ENCODE measurements around the gene TTYH2. TPM values are rescaled to one million over a fixed set of nuclear protein-coding genes. Genes with fewer than 3 reads are reported as not detected.
"Not testable (repeated sequence)": the region's sequence is repeated elsewhere in the genome, so short reads cannot be mapped to it uniquely, and the experiment has no call there.

TTYH2 gene
- total RNA-seq, 2 donors from 2014 or later, result 1.4 to 3.0 TPM

DNA sequence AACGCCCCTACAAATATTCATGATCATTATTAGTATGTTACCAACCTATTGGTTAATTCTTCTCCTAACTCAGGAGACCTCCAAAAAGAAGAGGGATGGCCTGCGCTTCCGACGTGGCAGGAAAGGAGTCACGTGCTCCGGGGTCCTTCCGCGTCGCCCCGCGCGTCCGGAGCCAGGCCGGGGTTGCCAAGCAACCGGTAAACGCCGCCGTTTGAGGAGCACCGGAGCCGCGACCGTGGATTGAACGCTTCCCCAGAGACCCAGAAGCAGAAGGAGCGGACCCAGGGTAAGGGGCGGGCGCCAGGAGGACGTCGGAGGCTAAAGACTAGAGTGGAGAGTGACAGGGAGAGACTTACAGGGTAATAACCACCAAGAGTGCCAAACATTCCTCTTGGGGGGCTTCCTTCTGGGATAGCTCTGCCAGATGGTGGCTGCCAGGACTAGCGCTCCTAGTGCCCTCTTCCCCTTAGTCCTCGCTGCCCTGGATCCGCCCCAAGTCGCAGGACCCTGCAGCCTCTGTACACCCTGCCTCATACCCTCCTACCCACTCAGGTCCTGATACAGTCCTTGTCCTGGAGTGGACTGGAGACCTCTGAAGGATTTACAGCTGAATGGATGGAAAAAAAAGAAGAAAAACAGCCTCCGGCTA lies 60.8 kb downstream of the TTYH2 start, which contains the start of gene DNAI2:
TSS of gene DNAI2 (plus strand) at position 175 of the 649 bp plus-strand sequence. CDS start 7,584 bp downstream, outside the sequence.
- intact Hi-C loops (cut with DNase I, micrococcal nuclease), result no loop called here
- peak in 1 of 2 donors; percentile 45 for DNase-seq
- ATAC-seq, result no peak

DNA sequence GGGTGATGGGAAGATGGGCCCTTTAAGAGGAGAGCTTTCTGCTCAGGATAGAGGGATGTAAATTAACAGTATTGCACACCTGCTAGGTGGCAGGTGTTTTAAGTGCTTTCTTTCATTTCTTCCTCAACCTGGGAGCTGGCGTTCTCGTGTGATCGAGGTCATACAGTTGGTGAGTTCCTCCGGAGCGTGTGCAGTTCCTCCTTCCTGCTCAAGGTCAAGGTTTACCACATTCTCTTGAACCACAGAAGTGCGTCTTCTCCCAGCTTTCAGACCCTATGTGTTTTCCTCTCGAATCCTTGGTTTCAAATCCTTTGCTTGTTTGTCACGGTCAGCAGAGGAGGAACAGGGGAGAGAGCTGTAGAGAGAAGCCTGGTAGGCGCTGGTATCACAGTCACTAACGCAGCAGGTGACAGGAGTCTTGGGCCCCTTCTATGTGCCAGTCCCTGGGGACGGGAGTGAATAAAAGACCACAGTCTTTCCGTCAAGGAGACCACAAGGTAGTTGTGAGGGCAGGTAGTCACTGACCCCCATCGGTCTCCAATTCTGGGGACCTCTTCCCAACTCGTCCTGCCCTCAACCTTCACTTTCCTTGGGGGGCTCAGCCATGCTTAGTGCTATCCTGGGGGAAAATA lies 61.5 kb downstream of the TTYH2 start:
- intact Hi-C loops (cut with DNase I, micrococcal nuclease), result no loop called here
- ATAC-seq (peak; percentile 51), DNase-seq (no peak)

DNA sequence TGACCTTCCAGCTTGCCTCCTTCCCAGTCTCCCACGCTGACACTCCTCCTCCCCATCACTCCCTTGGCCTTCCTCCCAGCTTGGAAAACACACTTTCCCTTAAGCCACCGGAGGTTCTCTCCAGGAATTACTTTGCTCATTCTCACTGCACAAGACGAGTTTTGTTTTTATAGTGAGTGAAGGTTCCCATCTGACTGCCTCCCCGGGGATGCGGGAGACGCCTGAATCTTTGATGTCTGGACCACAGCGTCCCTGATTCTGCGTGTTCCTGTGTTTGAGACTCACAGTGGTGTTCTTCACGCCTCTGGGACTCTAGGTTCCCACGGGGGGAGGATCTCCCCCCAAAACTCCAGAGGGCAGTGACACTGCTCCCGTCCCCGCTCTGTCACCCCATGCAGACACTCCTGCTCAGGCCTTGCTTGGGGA lies 62.7 kb downstream of the TTYH2 start:
- intact Hi-C loops (cut with DNase I, micrococcal nuclease), result no loop called here
- no peak for ATAC-seq
- no peak for DNase-seq

DNA sequence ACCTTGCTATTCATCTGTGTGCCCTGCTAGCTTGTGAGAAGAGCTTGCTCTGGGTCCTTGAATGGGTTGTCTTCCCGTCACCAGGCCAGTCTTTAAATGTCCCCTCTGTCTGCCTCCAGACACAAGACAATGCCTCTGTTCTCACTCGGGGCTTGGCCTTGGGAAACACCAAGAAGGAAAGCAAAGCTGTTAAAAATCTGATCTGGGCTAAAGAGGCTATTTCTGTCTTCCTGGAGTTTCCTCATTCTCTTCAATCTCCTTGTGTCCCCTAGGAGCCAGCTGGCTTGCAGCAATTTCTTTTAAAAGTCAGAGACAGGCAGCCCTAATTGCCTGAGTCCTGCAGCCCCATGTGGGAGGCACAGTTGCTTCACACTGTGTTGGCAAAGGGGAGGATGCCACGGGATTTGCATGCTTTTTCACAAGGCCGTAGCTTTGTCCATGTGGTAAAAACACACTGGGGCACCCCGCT lies 63.2 kb downstream of the TTYH2 start:
- DNase-seq (no peak), ATAC-seq (no peak)
- intact Hi-C loops (cut with DNase I, micrococcal nuclease), result no loop called here

DNA sequence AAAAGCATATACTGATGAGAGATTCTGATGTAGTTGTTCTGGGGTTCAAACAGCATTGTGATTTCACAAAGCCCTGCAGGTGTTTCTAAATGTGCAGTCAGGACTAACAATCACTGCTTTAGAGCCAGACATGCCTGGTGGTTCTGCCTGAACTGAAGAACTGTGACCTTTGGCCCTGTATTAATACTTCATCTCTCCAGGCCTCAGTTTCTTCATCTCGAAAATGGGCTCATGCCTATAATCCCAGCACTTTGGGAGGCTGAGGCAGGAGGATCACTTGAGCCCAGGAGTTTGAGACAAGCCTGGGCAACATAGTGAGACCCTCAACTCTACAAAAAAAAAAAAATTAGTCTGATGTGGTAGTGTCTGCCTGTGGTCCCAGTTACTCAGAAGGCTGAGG lies 64.6 kb downstream of the TTYH2 start:
- intact Hi-C loops (cut with DNase I, micrococcal nuclease), result no loop called here
- ATAC-seq, result no peak

DNA sequence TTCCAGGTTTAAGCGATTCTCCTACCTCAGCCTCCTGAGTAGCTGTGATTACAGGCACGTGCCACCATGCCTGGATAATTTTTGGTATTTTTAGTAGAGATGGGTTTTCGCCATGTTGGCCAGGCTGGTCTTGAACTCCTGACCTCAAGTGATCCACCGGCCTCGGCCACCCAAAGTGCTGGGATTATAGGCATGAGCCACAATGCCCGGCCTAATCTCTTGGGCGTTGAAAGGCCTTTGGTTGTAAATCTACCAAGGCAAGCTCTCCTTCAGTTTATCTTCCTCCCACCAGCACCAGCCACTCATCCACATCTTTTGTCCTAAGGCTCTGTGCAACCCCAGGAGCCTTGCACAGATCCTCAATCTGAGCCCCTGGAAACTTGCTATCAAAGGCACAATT lies 66.2 kb downstream of the TTYH2 start:
- DNase-seq; intact Hi-C loops (cut with DNase I, micrococcal nuclease); ATAC-seq: not testable (repeated sequence)

More for the DNA sequence above, 64.6 kb downstream of the TTYH2 start:
- no peak for DNase-seq

DNA sequence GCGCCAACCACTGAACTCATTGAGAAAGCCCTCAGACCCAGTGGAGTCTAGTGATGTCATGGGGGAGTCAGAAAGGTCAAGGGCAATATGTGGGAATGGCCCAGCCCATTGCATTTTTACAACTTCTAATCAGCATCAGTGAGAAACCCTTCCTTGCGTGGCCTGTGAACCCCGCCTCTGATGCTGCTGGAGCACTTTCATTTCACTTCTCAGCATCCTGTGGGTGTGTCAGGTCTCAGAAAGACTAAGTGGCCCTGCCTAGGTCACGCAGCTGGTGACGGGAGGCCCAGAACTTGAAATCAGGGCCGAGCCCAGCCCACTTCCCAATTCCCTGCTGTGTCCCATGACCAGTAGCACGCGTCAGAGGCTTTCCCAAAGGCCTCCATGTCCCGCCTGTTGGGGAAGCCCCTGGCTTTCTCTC lies 66.7 kb downstream of the TTYH2 start:
- intact Hi-C loops (cut with DNase I, micrococcal nuclease), result no loop called here
- DNase-seq, result peak in 1 of 2 donors; percentile 15
- no peak for ATAC-seq

DNA sequence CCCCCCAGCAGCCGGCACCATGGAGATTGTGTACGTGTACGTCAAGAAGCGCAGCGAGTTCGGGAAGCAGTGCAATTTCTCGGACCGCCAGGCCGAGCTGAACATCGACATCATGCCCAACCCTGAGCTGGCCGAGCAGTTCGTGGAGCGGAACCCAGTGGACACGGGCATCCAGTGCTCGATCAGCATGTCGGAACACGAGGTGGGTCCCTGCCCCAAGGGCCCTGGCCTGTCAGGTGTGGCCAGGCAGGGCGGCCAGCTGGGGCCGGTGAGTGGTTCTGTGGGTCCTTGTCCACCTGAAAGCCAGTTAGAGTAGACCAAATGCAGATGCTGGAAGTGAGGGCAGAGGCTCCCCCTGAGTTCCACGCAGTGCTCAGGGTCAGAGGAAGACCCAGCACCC lies 68.4 kb downstream of the TTYH2 start:
- ATAC-seq (no peak), DNase-seq (no peak)
- intact Hi-C loops (cut with DNase I, micrococcal nuclease), result no loop called here

DNA sequence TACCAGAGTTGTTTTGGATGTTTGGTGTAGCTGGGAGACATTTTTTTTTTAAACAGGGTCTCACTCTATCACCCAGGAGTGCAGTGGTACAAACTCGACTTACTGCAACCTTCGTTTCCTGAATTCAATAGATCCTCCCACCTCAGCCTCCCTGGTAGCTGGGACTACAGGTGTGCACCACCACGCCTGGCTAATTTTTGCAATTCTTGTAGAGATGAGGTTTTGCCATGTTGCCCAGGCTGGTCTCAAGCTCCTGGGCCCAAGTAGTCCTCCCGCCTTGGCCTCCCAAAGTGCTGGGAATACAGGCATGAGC lies 68.9 kb downstream of the TTYH2 start:
- intact Hi-C loops (cut with DNase I, micrococcal nuclease); ATAC-seq; DNase-seq: not testable (repeated sequence)

DNA sequence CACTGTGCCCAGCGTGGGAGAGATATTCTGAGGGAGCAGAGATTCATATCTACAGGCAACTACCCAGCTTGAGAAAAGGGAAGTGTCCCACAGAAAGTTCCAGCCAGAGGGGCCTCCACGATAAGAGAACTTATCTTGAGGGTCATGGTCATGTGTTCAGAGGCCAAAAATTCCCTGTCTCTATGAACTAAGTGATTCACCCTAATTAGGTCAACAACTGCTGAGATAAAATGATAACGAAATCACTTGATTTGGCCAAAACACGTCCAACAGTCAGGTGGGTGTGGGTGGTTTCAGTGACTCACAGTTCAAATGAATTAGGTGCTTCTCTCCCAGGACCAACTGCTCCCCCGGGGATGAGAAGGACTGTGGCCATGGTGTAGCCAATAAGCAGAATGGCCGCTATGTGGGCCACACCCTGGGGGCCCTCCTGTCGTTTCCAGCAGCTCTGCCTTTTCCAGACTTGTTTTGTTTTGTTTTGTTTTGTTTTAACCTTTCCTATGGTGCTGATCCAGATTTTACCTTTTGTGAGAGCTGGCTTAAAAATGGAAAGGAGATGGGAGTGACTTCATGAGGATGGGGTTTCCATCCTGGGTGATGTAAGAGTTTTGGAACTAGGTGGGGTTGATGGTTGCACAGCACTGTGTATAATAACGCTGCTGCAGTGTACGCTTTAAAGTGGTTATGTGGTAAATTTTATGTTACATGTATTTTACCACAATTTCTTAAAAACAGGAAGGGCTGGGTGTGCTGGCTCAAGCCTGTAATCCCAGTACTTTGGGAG lies 69.4 kb downstream of the TTYH2 start:
- no peak for ATAC-seq
- DNase-seq, result no peak

DNA sequence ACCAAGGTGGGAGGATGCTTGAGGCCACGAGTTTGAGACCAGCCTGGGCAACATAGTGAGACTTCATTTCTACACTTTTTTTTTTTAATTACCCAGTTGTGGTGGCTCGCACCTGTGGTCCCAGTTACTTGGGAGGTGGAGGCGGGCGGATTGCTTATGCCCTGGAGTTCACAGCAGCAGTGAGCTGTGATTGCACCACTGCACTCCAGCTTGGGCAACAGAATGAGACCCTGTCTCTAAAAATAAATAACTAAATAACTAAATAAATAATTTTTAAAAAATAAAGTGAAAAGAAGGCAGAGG lies 70.0 kb downstream of the TTYH2 start:
- no peak for DNase-seq
- ATAC-seq, result no peak
- intact Hi-C loops (cut with DNase I, micrococcal nuclease), result no loop called here

More for the DNA sequence above, 69.4 kb downstream of the TTYH2 start:
- intact Hi-C loops (cut with DNase I, micrococcal nuclease), result no loop called here

DNA sequence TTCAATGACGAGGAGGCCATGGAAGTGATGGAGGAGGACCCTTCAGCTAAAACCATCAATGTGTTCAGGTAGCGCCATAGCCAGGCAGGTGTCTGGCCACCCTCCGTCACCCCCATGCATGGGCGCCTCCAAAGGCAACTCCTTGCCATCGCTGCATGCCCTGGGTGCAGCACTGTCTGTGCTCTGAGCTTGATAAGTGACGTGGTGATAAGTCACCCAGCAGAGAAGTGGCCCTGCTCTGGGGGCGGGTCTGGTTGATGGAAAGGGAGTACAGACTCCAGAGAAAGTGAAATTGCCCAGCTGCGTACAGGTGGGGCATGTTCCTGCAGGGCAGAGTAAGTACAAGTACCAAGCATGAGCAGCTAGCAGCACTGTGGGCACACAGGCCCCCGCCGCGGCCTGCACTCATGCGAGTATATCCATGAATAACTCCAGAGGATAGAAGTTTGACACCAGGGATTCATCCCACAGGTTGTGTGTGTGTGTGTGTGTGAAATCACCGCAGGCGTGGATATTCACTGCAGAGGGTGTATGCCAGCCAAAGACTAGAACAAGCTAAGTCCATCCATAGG lies 73.7 kb downstream of the TTYH2 start:
- ATAC-seq (no peak), DNase-seq (no peak)
- intact Hi-C loops (cut with DNase I, micrococcal nuclease), result no loop called here

DNA sequence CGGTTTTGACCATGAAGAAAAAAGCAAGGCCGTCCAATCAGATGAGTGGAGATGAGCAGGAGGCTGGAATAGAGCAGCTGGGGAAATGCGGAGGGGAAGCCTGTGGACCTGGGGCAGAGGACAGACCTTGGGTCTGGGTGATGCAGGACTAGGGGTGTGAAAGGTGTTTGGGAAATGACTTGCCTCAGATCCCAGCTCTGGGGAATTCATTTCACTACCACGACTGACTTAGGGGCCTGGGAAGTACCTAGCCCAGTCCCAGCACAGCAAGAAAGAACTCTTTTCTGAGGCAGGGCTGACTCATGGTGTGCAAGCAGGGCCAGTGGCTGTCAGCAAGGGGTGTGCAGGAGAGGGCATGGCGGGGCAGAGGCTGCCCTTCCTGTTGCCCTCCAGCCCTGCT lies 75.4 kb downstream of the TTYH2 start:
- DNase-seq (no peak), ATAC-seq (no peak)
- intact Hi-C loops (cut with DNase I, micrococcal nuclease), result no loop called here

DNA sequence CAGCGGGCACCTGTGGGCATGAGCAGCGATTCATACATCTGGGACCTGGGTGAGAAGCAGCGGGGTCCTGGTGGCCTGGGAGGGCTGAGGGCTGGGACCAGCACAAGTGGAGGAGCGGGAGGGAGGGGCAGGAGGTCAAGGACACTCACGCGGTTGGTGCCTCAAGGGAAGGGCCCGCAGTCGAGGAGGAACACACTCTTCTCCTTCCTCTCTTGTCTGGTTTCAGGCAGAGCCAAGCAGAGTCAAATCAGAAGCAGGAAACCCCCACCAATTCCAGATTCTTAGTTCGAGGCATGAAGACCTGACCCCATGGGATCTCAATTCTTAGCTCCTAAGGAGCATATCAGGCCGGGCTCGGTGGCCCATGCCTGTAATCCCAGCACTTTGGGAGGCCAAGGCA lies 76.3 kb downstream of the TTYH2 start:
- intact Hi-C loops (cut with DNase I, micrococcal nuclease), result no loop called here

DNA sequence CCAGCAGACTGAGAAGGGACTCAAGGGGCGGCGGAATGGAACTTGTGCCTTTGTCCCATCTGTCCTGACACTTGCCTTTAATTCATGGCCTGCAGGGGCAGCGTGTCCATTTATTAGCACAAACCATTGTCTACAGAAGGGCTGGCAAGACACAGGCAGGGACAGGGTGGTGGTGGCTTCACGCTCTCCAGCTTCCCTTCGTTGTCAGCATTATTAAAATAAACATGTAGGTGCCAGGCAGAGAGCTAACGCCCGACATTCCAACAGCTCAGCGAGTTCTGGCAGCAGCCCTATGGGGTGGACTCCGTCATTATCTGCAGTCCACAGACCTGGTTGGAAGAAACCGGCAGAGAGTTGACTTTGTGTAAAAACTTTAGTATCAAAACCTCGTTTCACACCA lies 77.0 kb downstream of the TTYH2 start:
- intact Hi-C loops (cut with DNase I, micrococcal nuclease), result no loop called here
- ATAC-seq, result no peak

More for the DNA sequence above, 76.3 kb downstream of the TTYH2 start:
- DNase-seq (no peak), ATAC-seq (no peak)

DNA sequence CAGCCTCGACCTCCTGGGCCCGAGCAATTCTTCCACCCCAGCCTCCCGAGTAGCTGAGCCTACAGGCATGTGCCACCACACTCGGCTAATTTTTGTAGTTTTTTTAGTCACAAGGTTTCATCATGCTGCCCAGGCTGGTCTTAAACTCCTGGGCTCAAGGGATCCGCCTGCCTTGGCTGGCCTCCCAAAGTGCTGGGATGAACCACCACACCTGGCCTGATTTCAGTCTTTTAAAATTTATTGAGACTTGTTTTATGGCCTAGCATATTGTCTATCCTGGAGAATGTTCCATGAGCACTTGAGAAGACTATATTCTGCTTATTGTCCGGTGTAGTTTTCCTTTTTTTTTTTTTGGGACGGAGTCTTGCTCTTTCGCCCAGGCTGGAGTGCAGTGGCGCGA lies 79.1 kb downstream of the TTYH2 start:
- intact Hi-C loops (cut with DNase I, micrococcal nuclease), result no loop called here
- DNase-seq (peak in 1 of 2 donors; percentile 32), ATAC-seq (peak; percentile 57)

More for the DNA sequence above, 77.0 kb downstream of the TTYH2 start:
- no peak for DNase-seq

DNA sequence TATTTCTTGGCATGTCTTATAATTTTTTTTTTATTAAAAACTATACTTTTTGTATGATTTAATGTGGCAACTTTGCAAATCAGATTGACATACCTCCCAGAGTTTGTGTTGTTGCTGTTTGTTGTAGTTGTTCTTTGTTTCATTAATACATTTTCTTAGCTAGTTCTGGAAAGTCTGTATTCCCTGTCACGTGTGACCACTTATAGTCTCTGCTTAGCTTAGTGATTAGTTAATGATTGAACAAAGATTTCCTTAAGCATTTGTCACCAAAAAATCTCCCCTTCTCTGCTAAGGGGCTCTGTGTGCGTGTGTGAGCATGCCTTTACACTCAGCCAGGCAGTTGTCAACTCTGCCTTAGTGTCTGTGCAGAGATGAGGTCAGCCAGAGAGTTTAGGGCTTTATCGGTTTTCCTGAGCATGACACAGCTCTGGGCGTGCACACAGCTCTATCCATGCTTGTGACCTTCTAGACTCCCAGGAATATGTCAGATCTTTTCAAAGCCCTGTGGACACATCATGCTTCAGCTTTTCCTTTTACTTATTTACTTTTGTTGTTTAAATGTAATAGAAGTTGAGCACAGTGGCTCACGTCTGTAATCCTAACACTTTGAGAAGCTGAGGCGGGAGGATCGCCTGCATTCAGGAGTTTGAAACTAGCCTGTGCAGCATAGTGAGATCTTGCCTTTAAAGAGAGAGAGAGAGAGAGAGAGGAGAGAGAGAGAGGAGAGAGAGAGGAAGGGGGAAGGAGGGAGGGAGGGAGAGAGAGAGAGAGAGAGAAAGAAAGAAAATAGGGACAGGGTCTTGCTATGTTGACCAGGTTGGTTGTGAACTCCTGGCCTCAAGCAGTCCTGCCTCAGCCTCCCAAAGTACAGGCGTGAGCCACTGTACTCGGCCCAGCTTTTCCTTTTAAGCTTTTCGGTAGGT lies 82.5 kb downstream of the TTYH2 start:
- intact Hi-C loops (cut with DNase I, micrococcal nuclease), result no loop called here
- ATAC-seq, result peak; percentile 61
- no peak for DNase-seq

DNA sequence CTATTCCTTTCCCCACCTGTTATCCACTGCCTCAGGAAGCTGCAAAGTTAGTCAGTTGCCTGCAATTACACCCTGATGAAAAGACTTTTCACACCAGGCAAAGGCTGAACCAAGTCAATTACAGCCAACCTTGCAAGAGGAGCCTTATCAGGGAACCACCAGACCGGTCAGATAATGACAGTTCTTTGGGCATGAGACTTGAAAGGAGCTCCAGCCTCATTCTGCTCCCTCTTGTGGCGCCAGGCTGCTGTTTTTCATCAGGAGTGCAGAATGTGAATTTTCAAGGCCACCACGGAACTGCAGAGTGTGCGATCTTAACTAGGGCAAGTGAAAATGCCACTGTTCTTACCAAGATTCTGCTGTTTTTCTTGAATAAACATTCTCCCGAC lies 83.2 kb downstream of the TTYH2 start:
- ATAC-seq, result peak; percentile 70
- intact Hi-C loops (cut with DNase I, micrococcal nuclease), result no loop called here
- peak in 1 of 2 donors; percentile 68 for DNase-seq

DNA sequence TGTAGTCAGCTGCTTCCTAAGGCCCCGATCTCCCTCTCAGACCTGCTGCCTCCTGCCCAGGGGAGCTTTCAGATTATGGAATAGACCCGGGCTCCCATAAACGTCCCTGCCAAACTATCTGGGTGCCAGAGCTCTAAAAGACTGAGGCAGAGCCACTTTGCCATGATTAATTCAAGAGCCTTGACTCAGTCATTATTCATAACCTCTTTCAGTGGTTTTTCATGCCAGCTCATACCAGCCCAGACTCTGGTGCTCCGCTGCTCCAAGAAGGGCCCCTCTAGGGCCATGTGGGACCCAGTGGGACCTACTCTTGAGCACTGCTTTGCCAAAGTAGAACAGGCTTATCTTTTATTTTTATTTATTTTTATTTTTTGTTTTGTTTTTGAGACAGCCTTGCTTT lies 84.6 kb downstream of the TTYH2 start:
- no peak for ATAC-seq
- intact Hi-C loops (cut with DNase I, micrococcal nuclease), result no loop called here
- DNase-seq, result no peak
